GM21825 (cell line): ENCODE measurements around the gene CFAP77.

Source experiments
- ATAC-seq: cut with Tn5 transposase; IDR thresholded peaks from one replicate; pipeline ENCODE4 v1.9.1; 2021; ENCODE audit warnings: mild to moderate bottlenecking, moderate library complexity; ENCODE audit not compliant: unreplicated experiment

Gene CFAP77

GRCh38 chr9:132590318-132591182, 180.5 kb downstream of the CFAP77 start:
- no peak for ATAC-seq

GRCh38 chr9:132591244-132591643, 181.2 kb downstream of the CFAP77 start:
- ATAC-seq = no peak

DNA sequence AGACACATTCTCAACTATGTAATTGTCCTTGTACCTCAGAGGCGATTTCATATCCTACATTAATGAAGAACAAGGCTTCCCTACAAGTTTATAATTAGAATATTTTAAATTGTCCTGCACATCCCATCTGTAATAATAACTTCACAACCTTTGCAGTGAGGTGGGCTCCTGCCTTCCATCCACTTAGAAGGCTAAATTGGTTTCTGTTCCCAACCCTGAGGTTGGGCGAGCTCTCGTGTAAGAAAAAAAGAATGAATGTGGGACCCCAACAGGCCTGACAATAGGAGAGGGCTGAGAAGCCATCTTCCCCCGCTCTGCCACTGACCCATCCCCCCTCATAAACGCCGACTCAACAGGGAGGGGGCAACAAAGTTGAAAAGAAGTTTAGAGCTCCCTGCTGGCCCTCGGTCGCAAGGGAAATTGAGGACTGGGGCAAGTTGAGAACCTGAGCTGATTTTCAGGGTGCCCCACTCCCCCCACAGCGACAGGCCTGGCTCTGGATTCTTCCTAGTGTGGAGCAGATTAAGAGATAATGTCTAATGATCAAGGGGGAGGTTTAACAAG, 181.8 kb downstream of the CFAP77 start:
- ATAC-seq = no peak

DNA sequence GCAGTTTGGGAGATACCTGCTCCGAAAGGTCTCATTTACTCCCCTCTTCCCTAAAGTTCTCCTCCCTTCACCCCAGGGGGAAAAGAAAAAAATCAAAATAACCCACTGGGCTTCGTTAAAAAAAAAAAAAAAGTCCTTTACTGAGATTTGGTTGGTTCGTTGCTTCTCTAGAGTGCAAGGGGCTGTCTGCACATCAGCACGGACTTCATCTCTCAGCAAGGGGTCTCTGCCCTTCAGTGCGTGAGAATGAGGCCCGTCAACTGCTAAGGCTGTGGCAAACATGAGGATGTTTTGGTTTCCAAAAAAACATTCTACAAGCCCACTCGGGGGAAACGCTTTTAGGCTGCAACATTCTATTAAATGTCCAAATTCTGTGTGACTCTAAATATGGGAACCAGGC, 182.4 kb downstream of the CFAP77 start:
- ATAC-seq = no peak

- no peak for ATAC-seq
Measured at GRCh38 chr9:132594412-132594811, 184.4 kb downstream of the CFAP77 start.

DNA sequence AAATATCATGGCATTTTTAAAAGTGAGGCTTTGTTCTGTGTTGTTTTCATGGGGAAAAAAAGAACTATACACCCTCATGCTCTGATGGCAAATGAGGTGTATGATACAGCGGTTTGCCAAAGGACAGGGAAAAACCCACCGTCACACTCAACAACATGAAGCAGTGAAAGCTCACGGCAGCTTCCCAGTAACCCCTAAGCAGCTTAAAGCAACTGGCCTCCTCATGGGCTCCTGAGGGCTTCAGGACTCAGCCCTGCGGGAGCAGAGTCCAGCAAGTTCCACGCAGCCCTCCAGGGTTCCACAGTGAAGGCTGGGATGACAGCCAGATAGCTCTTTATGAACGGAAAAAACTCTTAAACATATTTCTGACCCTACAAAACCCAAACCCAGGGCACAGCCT, 185.3 kb downstream of the CFAP77 start:
- no peak for ATAC-seq

DNA sequence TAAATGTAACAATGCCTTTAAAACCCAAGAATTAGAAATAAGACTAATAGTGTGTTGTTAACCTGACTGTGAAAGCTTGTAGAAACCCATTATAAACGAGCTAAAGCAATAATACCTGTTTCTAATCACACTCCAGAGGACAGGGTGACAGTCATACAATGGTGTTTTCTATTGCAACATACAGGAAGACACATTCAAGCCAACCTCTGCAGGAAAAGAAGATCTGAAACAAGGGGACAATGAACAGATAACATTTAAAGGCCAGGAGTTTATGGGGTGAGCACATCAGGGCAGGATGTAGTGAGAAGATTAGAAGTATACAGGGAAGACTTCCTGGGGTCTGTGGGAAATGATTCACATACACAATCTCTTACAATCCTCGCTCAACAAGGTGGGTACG, 186.2 kb downstream of the CFAP77 start:
- no peak for ATAC-seq

DNA sequence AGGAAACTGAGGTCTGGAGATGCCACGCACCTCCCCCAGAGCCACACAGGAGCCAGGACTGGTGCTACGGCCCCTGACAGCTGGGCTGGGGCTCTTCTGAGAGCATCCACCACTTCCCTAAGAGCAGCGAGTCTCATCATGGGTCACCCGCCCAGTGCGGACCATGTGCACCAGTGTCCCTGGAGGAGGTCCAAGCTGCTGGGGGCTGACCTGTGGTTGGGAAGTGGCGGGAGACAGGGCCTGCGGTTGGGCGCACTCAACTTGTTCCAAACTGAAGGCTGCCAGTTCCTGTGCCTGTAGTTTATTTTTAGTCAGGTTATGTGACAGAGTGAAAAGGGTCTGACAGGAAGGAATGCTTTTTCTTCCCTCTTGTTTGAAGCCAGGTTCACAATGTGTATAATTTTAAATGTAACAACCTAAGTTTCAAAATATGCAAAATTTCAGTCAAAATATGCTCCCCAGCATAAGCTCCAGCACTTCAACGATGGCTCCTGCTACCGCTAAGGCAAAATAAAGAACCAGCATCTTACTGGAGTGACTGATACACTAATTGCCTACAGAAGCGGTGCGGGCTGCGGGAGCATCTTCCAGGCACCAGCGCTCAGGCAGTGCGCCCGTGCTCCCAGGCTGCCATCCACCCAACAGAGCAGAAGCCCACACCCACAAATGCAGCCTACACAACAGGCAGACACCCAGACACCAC, 187.2 kb downstream of the CFAP77 start:
- ATAC-seq = no peak

GRCh38 chr9:132600326-132600984, 190.4 kb downstream of the CFAP77 start:
- ATAC-seq = no peak

GRCh38 chr9:132602207-132602606, 192.2 kb downstream of the CFAP77 start:
- no peak for ATAC-seq

DNA sequence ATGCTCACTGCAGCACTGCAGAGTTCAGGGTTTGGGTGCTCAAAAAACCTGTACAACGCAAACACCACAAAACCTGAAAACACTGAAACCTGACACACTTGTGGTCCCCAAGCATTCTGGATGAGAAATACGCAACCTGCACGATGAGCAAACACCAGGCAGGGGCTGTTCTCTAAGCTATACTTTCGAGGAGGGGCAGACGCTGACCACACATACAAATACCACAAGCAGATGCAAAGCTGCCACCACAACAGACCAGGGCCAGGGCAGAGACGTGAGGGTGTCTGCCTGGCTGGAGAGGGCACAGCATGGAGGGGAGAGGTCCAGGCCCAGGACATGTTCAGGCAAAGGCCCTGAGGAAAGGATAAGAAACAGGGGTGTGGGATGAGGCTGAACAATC, 195.4 kb downstream of the CFAP77 start:
- ATAC-seq = no peak

DNA sequence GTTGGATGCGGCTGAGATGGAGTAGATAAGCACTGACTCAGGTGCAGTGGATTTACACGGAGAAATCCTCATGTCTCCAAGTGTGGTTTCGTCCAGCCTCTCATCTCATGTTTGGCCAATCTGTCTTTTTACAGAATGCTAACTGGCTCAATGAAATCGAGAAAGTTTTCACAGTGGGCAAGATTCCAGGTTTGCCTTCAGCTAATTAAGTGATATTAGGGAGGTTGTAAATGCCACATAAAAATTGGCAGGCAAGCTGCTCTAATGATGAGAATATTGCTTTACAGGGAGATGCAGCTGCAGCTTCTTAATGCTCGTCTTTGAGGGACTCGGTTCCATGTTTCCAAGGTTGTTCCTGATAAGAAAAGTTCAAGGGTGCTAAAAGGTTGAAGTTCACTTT, 196.1 kb downstream of the CFAP77 start:
- ATAC-seq = no peak

DNA sequence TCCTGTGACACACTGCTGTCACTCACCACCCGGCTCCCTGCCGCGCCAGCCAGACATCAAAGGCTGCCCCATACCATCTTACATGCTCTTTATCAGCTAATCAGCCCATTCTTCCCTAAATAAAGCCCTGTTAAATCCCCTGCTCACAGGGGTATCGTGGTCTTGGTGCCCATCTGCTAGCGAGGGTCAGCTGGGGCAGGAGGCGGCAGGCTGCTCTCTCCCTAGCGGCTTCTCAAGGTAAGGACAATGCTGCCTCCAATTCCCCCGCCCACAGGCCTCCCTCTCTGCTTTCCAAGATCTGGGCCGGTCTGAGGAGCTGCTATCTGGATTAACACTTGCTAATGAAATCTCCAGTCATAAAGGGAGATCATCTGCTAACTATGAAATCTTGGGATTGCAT, 199.2 kb downstream of the CFAP77 start:
- no peak for ATAC-seq

- ATAC-seq = no peak
Measured at GRCh38 chr9:132609829-132610228, 199.8 kb downstream of the CFAP77 start.

DNA sequence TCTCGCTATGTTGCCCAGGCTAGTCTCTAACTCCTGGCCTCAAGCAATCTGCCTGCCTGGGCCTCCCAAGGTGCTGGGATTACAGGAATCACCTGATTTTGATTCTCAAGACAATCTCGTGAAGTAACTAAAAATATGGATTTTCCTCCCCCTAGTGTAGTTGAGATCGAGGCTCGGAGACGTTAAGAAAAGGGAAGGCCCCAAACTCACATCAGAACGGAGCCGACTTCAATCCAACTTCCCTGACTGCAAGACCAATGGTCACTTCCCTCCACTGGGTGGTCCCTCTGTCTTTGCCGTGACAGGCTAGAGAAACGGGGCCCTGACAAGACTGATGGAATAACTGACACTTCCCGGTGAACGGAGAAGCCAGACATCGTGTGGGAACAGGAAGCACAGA, 200.7 kb downstream of the CFAP77 start:
- ATAC-seq = no peak

DNA sequence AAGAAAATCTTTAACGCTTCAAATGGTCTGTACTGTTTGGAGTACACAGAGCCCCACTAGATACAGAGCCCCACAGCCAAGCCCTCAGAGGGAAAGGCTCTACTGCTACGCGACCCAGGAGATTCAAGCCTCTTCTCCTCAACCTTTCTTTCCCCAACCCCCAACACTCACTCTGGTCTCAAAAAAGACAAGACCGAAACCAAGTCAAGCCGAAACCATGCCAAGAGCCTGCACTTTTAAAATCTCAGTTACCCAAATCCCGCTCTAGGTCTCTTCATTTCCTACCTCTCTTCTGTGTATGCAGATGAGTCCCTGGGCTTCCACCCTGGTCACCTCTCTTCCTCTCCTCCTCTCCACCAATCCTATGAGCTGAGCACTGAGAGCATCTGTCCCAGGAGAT, 204.3 kb downstream of the CFAP77 start:
- no peak for ATAC-seq

GRCh38 chr9:132615774-132616173, 205.8 kb downstream of the CFAP77 start:
- no peak for ATAC-seq

DNA sequence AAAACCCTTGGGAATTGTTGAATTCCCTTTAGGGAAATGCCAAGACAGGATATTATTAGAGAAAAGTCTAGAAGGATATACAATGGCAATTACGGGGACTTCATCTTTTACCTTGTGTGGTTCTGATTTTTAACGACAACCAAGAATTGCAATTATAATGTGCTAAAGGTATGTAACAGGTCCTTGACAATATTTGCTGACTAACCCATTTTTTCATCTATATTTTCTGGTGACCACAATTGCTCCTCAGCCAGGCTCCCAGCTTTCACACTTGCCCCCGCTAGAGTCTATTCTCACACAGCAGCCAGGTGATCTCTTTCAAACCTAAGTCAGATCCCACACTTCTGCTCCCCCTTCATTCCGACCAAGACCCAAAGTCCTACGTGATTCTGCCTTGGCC, 206.7 kb downstream of the CFAP77 start:
- ATAC-seq = no peak

- ATAC-seq = no peak
Measured at GRCh38 chr9:132622159-132622558, 212.1 kb downstream of the CFAP77 start.
